Measurements from ENCODE around the gene CGN.
"Not testable (repeated sequence)": the region's sequence is repeated elsewhere in the genome, so short reads cannot be mapped to it uniquely, and the experiment has no call there.

Gene CGN

DNA sequence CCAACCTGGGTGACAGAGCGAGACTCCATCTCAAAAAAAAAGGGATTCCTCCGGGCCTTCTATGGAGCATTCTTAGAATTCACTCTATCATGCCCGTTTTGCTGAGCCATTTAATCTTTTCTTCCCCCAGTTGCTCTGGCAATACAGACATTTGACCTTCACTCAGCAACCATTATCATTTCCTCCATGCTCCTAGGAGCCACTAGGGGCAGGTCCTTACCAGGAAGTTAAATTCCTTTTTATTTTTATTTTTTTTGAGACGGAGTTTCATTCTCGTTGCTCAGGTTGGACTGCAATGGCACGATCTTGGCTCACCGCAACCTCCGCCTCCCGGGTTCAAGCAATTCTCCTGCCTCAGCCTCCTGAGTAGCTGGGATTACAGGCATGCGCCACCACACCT lies 9.7 kb upstream of the CGN start:
- no peak for DNase-seq

DNA sequence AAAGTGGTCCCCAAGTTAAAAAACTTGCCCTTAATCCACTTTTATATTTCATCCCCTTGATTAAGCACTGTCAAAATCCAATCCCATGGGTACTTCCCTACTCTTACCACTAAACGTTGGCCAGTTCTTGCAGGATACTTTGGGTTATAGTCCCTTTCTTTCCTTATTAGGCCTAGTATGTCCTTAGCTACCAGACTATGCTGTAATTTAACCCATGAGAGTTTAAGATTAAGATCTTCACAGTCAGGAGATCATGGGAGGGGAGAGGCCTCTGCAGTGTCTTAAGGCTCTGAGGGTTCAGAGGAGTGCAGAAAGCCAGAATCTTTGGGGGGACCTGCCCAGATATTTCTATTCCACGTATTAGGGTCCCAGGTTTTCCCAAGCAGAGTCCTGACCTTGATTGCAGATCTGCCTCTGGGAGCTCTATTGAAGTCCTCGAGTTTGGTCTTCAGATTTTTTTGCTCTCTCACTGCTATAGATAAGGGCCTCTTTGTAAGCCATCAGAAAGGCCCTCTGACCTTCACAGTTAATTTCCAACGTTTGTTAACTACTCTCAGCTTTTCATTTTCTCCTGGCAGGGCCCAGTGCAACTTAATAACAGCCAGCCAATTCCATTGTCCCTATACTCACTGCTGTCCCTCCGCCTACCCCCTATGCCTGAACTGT lies 9.0 kb upstream of the CGN start:
- no peak for DNase-seq

DNA sequence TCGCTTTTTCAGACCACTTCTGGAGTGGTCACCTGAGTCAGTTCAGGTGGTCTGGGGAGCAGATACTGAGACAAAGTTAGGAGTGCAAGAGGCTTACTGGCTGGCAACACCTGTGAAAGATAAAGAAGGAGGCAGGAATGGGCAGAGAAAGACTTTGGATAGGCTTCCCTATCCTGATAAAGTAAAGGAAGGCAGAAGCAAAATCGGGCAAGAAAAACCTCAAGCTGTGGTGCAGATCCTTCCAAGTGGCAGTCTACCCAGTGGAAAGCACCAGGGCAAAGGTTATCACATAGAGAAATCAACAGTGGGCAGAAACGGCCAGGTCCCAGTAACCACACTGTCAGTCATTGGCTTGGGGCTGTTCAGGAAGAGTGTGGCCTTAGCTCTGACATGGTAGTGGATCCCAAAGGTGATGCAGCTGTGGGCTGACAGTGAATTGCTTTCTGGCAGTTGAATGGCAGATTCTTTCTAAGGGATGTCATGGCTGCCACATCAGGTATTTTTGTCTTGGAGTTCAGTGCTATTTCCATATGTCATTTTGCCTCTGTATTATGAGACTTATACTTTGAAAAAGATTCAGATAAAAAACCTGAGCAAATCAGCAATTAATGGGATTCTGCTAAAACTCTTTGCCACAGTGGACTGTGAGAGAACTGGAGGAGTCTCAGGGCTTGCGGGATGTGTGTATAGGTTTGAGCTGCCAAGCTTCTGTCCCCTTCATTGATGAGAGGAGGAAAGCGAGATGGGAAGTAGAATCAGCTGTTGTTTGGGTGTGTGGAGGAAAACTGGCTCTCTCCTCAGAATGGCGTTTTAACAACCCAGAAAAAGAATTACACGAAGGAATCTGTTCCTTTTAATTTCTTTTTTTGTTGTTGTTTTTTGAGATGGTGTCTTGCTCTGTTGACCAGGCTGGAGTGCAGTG lies 8.1 kb upstream of the CGN start:
- DNase-seq: no peak

- DNase-seq: no peak
Measured at GRCh38 chr1:151504252-151504651, 6.9 kb upstream of the CGN start.

GRCh38 chr1:151504759-151505158 lies 6.4 kb upstream of the CGN start:
- DNase-seq: no peak

DNA sequence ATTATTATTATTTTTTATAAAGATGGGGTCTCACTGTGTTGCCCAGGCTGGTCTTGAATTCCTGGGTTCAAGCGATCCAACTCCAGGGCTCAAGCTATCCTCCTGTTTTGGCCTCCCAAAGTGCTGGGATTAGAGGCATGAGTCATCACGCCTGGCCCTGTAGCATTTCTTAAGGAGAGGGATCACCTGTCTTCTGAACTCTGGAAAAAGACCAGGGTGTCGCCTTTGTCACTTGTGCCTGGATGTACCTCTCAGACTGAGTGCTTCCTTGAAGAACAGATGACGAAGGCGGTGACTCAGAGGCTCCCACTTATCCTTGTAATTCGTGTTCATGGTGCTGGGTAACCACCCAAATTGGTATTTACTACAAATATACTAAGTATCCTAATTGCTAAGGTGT lies 2.4 kb upstream of the CGN start:
- DNase-seq: no peak

- no peak for DNase-seq
Measured at GRCh38 chr1:151509350-151510019, 1.7 kb upstream of the CGN start.

- DNase-seq: no peak
Measured at GRCh38 chr1:151510020-151510405, 1.2 kb upstream of the CGN start.

GRCh38 chr1:151510614-151510956 lies 602 bp upstream of the CGN start:
- no peak for DNase-seq

DNA sequence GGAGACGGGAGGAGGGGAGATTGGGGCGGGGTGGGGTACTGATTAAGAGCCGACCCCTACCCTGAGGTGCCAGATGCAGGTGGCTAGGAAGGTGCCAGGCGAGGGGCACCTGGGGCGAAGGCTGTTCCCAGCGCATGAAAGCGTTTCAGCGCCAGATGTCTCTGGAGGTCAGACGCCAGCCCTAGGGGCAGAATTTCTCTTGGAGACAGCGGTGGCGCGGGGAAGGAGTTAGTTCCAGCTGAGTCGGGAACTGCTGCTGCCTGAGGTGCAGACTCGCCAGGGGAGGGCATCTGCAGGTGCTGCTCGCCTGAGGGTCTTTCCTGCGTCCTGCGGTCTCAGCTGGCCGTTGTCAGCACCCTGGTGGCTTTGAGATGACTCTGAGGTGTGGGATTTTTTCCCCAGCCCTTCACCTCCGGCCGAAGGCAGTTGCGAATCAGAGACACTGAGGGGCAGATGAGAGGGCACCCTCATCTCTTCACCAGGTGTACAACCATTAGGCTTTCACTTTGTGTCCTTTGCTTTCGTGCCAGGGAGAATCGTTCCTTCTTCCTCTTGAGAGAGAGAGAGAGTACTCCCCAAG lies 539 bp downstream of the CGN start:
- no peak for DNase-seq

DNA sequence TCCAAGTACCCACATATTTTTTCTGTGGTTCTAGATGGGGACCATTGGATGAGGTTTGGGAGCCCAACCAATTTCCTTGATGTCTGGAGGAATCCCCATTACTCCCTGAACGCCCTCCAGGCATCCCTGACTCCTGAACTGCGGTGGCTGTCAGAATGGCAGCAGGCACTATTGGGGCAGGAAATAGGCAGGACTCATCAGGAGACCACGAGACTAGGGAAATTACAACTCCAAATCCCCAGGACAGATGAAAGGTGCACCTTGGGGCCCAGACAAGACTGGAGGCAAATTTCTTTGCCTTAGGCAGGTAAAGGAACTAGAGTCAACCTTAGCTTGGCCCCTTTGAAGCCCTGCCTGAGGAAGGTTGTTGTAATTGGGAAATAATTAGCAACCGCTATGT lies 1.1 kb downstream of the CGN start:
- DNase-seq: no peak

DNA sequence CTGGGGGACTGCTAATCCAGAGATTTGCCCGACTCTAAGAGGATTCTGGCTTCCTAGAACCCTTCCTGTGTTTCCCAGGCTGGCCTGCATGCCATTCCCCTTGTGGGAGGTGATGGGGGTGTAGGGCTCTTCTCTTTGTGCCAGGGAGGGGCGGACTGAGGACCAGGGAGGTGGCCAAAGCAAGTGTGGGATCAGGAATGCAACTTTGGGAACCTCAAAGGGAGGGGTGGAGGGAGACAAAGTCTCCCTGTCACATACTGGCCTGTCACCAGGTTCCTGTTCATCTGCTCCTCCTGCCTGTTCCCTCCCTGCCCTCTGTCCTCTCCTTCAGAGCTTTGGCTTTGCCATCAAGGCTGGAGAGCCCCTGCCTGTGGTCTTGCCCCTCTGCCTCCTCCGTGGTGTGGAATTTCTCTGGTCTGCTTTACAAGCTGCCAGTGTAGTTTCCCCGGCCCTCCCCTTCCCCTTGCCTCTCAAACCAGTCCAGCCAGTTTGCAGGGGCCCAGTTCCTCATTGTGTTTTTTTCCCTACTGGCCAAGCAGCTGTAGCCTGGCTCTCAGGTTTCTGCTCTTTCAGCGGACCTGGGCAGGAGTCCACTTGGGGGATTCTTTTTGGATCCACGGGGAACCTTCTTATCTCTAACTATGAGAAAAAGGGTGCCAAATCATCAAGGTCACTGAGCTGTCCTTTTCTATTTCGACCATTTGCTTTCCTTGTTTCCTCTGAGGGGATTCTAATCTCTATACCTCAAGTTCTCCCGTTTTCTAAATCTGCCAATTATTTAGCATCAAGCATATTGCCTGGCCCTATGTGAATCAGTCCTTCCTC lies 1.8 kb downstream of the CGN start:
- DNase-seq: no peak

- no peak for DNase-seq
Measured at GRCh38 chr1:151513626-151514121, 2.5 kb downstream of the CGN start.

DNA sequence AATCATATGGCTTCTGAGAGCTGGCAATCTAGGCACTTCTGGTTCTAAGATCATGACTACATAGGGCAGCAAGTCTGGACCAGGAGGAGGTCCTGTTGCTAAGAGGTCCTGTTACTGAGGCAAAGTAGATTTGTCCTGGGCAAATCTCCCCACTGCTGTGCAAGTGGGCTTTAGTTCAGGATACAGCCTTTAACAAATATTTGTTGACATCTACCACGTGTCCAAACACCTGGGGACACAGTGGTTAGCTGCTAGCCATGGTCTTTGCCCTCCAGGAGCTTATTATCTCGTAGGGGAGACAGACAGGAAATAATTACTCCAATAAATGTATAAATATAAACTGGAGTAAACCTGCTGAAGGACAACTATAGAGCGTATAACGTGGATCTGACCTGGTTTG lies 3.2 kb downstream of the CGN start:
- DNase-seq: no peak

GRCh38 chr1:151515265-151515664 lies 4.1 kb downstream of the CGN start:
- DNase-seq: no peak

DNA sequence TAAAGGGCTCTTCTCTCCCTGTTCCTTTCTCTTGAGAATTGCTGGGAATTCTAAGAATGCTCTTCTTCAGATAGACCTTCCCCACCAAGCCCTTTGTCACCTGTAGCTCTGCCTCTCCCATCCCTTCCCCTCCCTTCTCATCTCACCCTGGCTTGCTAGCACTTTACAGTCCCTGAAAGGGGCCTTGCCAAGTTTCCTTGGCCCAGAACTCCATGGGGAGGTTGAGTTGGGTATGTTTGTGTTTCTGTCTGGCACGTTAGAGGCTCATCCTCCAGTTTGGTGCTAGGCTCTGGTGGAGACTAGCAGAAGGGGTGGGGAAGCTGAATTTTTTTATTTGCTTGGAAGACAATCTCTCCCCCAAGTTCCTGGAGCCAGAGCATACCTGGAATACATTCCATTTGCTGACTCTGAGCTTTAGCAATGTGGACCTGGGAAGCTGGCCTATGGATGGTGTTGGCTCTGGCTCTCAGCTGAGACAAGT lies 4.9 kb downstream of the CGN start:
- no peak for DNase-seq

GRCh38 chr1:151518431-151518830 lies 7.2 kb downstream of the CGN start:
- no peak for DNase-seq

DNA sequence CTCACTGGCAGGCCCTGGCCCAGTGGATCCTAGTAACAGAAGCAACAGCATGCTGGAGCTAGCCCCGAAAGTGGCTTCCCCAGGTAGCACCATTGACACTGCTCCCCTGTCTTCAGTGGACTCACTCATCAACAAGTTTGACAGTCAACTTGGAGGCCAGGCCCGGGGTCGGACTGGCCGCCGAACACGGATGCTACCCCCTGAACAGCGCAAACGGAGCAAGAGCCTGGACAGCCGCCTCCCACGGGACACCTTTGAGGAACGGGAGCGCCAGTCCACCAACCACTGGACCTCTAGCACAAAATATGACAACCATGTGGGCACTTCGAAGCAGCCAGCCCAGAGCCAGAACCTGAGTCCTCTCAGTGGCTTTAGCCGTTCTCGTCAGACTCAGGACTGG lies 7.7 kb downstream of the CGN start:
- no peak for DNase-seq

GRCh38 chr1:151519667-151520066 lies 8.5 kb downstream of the CGN start:
- no peak for DNase-seq

GRCh38 chr1:151520359-151520758 lies 9.2 kb downstream of the CGN start:
- DNase-seq: no peak

DNA sequence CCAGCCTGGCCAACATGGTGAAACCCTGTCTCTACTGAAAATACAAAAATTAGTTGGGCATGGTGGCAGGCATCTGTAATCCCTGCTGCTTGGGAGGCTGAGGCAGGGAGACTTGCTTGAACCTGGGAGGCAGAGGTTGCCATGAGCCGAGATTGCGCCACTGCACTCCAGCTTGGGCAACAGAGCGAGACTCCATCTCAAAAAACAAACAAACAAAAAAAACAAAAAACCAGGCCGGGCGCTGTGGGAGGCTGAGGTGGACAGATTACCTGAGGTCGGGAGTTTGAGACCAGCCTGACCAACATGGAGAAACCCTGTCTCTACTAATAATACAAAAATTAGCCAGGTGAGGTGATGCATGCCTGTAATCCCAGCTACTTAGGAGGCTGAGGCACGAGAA lies 11.2 kb downstream of the CGN start:
- not testable (repeated sequence) for DNase-seq

GRCh38 chr1:151523326-151523725 lies 12.1 kb downstream of the CGN start:
- DNase-seq: no peak
